ENCODE measurements around the gene C19orf44.

GRCh38 chr19:16459680-16460079 lies 36.5 kb upstream of the C19orf44 start:
- TF ChIP-seq CTCF (conservative IDR thresholded peaks at IDR 0.05) (no peak), ZFX (IDR thresholded peaks at IDR 0.05) (no peak)

All from C4-2B (cell line).